Erythroblast (primary cell): ENCODE data around the gene KLHL29.

Experiments
- GATA1 ChIP-seq: IDR thresholded peaks from 2 replicates; pipeline ENCODE4 v1.6.1; 2011; ENCODE audit warnings: low read depth, mild to moderate bottlenecking, control low read depth, low read length, moderate library complexity
- POLR2A ChIP-seq: IDR thresholded peaks from 2 replicates; pipeline ENCODE4 v1.6.1; 2011; ENCODE audit warnings: mild to moderate bottlenecking, low read length

- no peak for TF ChIP-seq POLR2A
- TF ChIP-seq GATA1 = no peak
Observed at GRCh38 chr2:23529659-23530058, 144.7 kb downstream of the KLHL29 start.
